Umbilical cord (tissue), 2 donors: ENCODE measurements around the gene PRPF19. TPM values are rescaled to one million over a fixed set of nuclear protein-coding genes. Genes with fewer than 3 reads are reported as not detected.

Experiments used
- DNase-seq: peaks from one replicate; pipeline ENCODE4 v3.0.0-alpha.2; 2015; ENCODE audit warnings: low spot score
- total RNA-seq: library from RNA; depleted of rRNA; stranded (reverse); fragments of >200 nt; gene quantifications from one replicate; pipeline ENCODE4 v1.2.3, GENCODE V29; 2014; ENCODE audit warnings: low replicate concordance; ENCODE audit not compliant: insufficient read depth

PRPF19 gene
- total RNA-seq, 1 donor from 2014 or later = 51.8 TPM

DNA sequence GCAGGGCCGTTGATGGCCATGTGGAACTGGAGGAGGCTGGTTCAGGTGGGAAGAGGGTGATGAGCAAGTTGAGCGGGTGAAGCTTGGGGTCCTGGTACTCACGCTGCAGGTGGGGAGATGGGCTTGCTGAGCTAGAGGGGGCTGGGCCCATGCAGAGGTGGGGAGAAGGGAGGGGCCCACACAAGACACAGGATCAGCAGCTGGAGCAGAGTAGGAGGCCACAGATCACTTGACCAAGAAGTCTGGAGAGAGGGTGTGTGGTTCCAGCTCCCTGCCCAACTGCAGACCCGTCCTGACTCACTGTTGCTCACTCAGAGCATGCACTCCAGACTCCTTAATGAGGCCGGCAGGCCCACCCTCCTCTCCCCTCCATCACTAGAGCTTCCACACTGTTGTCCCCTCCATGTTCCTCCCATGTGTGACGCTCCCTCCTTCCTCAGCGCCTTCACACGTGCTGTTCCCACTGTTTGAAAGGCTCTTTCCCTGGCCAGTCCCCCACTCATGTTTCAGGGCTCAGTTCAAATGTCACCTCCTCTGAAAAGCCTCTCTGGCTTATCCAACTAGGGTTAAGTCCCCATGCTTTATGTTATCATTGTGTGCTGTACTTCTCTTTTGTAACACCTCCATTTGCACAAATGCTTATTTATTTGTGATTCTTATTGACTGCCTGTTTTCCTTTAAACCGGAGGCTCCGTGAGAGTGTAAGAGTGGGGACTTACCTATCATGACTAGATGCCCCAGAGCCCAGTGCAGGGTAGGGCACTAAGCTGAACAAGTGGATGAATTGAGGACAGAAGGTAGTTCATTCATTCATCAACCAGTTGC, 62.1 kb downstream of the PRPF19 start:
- DNase-seq = no peak

DNA sequence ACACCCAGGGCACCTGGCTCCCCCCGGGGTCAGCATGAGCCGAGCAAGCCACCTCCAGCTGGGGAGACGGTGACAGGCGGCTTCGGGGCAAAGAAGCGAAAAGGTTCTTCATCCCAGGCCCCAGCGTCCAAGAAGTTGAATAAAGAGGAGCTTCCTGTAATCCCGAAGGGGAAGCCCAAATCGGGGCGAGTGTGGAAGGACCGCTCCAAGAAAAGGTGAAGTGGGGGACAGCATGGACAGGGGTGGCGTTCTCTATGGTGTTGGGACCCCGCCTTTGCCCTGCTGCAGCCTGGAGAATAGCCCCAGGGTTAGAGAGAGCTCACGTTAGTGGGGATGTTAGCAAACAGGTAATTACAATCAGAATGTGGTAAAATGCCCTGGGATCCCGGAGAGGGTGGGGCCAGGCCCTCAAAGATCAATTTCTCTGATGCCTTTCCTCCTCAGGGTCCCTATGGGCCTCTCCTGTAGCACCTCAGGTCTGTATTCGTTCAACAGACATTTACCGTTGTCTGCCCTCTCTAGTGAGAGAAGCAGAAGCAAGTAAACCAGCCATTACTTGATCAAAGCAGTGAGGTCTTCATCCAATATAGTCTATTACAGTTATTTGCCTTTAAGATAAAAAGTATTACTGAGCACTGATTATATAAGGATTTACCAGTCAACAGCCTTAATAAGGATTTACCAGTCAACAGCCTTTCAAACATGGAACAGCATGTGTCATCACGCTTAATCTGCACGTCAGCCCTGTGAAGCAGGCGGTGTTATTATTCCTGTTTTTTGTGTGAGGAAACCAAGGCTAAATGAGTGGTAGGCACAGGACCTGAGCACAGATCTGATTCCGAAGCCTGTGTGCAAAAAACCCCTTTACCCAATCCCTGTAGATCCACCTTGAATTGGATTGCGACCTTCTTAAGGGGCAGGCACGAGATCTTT, 63.5 kb downstream of the PRPF19 start:
- DNase-seq = no peak

GRCh38 chr11:60841797-60842667, 64.4 kb downstream of the PRPF19 start, which contains the start of gene CCDC86:
CCDC86 (plus strand) TSS chr11:60842113; CDS start chr11:60842125, 12 bp downstream.
- DNase-seq = peak; percentile 97

Other genes with a start within 250 kb of the PRPF19 start
- gene MS4A8, start 207.0 kb downstream of the PRPF19 start, total RNA-seq = 4.1 TPM
- not detected for gene MS4A18, start 181.9 kb downstream of the PRPF19 start, total RNA-seq
- not detected for gene MS4A15, start 149.7 kb downstream of the PRPF19 start, total RNA-seq
- gene MS4A10, start 121.3 kb downstream of the PRPF19 start, total RNA-seq = not detected
- gene CCDC86, start 64.5 kb downstream of the PRPF19 start, total RNA-seq = 4.3 TPM
- gene PTGDR2, start 50.6 kb downstream of the PRPF19 start, total RNA-seq = 0.24 TPM
- gene ZP1, start 39.0 kb downstream of the PRPF19 start, total RNA-seq = 0.96 TPM
- gene TMEM109, start 7.6 kb upstream of the PRPF19 start, total RNA-seq = 22.9 TPM
- 33.5 TPM for gene TMEM132A, start 17.9 kb upstream of the PRPF19 start, total RNA-seq
- gene SLC15A3, start 45.6 kb upstream of the PRPF19 start, total RNA-seq = 6.0 TPM
- gene CD6, start 65.1 kb upstream of the PRPF19 start, total RNA-seq = 0.24 TPM
- gene CD5, start 195.9 kb upstream of the PRPF19 start, total RNA-seq = not detected